HFFc6 (cell line): Measurements from ENCODE around the gene AHDC1. TPM values are rescaled to one million over a fixed set of nuclear protein-coding genes. Genes with fewer than 3 reads are reported as not detected.

Experiments
- DNase-seq: peaks from one replicate; pipeline ENCODE4 v3.0.0-alpha.2; 2018
- H3K27ac Mint-ChIP-seq: 2 replicates; pipeline ENCODE4 v1.8.0; 2020; ENCODE audit warnings: mild to moderate bottlenecking, mixed read lengths
- H3K27me3 Mint-ChIP-seq: 2 replicates; pipeline ENCODE4 v1.8.0; 2021; ENCODE audit warnings: mild to moderate bottlenecking, moderate library complexity, mixed read lengths; ENCODE audit not compliant: insufficient read depth
- H3K36me3 Mint-ChIP-seq: 2 replicates; pipeline ENCODE4 v1.8.0; 2021; ENCODE audit warnings: low read depth, mixed read lengths
- H3K4me1 Mint-ChIP-seq: 2 replicates; pipeline ENCODE4 v1.8.0; 2020; ENCODE audit warnings: low read depth, mixed read lengths
- H3K4me3 Mint-ChIP-seq: 2 replicates; pipeline ENCODE4 v1.8.0; 2020; ENCODE audit warnings: mild to moderate bottlenecking, moderate library complexity, mixed read lengths
- H3K9me3 Mint-ChIP-seq: 2 replicates; pipeline ENCODE4 v1.8.0; 2020; ENCODE audit warnings: mild to moderate bottlenecking, mixed read lengths
- CTCF ChIP-seq: fragments of 200-600 bp; sonication (generic); IDR thresholded peaks from 2 replicates; pipeline ENCODE4 v1.5.0; 2021; ENCODE audit warnings: antibody characterized with exemption, mild to moderate bottlenecking
- total RNA-seq, 6 experiments: library from RNA; stranded (reverse); fragmentation: NEBNext Ultra II Directional; extraction: Animal tissue kit (Norgen Biotek cat#: 25700); gene quantifications; 2 replicates in 1 of 6; 3 replicates in 5 of 6; pipeline ENCODE4 v1.2.3, GENCODE V29; 2021

Gene AHDC1
- total RNA-seq, 6 experiments from 2014 or later = 30.7 to 53.2 (median 34.7) TPM

DNA sequence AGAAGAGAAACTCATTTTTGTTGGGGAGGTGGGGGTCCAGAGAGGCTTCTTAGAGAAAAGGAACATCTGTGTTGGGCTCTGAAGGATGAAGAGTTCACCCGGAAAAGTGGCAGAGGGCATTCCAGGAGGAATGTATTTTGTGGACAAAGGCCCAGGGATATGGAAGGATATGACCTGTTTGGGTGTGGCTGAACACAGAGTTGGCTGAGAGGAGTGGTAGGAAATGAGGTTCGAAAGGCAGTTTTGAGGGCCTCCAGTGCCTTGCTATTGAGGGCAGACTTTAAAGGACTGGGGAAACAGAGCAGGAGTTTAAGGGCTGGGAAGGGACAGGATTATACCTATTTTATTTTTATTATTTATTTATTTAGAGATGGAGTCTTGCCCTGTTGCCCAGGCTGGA is 86.6 kb downstream of the AHDC1 start:
- Mint-ChIP-seq H3K27ac (no peak overlapping the region), H3K4me1 (peaks cover 12% of the 10 kb centered on the region), H3K4me3 (no peak overlapping the region), H3K9me3 (no peaks in the 10 kb centered on the region), H3K36me3 (no peaks in the 10 kb centered on the region), H3K27me3 (peaks cover under 1% of the 10 kb centered on the region)
- no peak for TF ChIP-seq CTCF
- no peak for DNase-seq

- Mint-ChIP-seq H3K9me3 (no peaks in the 10 kb centered on the region), H3K27ac (no peak overlapping the region), H3K36me3 (no peaks in the 10 kb centered on the region), H3K27me3 (no peaks in the 10 kb centered on the region; the same call in none of the 2 replicates), H3K4me3 (no peak overlapping the region), H3K4me1 (peaks cover 5% of the 10 kb centered on the region)
- no peak for TF ChIP-seq CTCF
- no peak for DNase-seq
These were observed 88.3 kb downstream of the AHDC1 start for GRCh38 chr1:27515626-27516025.

DNA sequence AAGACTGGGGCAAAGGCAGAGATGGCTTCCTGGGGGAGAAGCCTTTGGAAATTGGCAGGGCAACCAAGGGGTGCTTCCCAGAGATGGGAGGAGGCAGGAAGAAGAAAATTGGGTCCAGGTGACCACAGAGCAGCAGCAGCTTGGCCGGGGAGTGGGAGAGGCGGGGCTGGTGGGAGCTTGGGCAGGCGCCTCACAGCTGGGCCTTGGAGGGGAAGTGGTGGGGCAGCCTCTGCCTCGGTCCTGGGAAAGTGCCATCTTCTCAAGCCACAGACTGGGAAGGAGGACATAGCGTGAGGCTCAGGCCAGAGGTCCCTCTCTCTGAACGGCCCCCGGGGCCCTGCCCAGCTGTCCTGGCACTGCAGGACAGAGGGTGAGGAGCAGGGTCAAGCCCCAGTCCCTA is 90.0 kb downstream of the AHDC1 start:
- Mint-ChIP-seq H3K4me1 (no peaks in the 10 kb centered on the region; the same call in 1 of the 2 replicates), H3K27me3 (no peaks in the 10 kb centered on the region; the same call in none of the 2 replicates), H3K36me3 (no peaks in the 10 kb centered on the region), H3K9me3 (no peaks in the 10 kb centered on the region), H3K27ac (no peak overlapping the region), H3K4me3 (no peak overlapping the region)
- DNase-seq = no peak
- TF ChIP-seq CTCF = no peak

DNA sequence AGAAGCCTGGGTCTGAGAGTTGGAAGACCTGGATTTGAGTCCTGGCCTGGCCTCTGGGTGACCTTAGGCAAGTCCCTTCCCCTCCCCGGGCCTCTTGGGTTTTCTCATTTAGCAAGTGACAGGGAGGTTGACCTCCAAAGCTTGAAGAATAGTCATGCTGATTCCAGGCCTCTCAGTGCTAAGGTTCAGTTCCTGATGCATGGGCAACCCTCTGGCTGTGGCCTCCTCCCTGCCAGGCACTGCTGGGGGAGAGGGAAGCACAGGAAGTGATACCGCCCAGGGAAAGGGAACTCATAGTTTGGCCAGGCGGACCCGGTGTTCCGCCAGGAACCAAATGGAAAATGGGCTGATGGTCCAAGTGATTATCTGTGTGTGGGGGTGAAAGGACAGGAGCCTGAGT is 90.4 kb downstream of the AHDC1 start:
- no peaks in the 10 kb centered on the region; the same call in none of the 2 replicates for H3K27me3 Mint-ChIP-seq
- H3K4me1 Mint-ChIP-seq = no peaks in the 10 kb centered on the region; the same call in 1 of the 2 replicates
- no peak for TF ChIP-seq CTCF
- no peaks in the 10 kb centered on the region for H3K9me3 Mint-ChIP-seq
- H3K27ac Mint-ChIP-seq = no peak overlapping the region
- no peak overlapping the region for H3K4me3 Mint-ChIP-seq
- no peaks in the 10 kb centered on the region for H3K36me3 Mint-ChIP-seq
- no peak for DNase-seq

- no peak for DNase-seq
These were observed 94.5 kb downstream of the AHDC1 start for GRCh38 chr1:27509127-27510080.

More at GRCh38 chr1:27509127-27510080, 94.5 kb downstream of the AHDC1 start:
- Mint-ChIP-seq H3K27ac (no peak overlapping the region), H3K9me3 (no peaks in the 10 kb centered on the region), H3K36me3 (no peaks in the 10 kb centered on the region), H3K4me3 (no peak overlapping the region), H3K4me1 (peaks cover 2% of the 10 kb centered on the region), H3K27me3 (peaks cover 2% of the 10 kb centered on the region; the same call in 1 of the 2 replicates)
- TF ChIP-seq CTCF = no peak
